ENCODE results near the gene TRRAP. TPM values are rescaled to one million over a fixed set of nuclear protein-coding genes. Genes with fewer than 3 reads are reported as not detected.

TRRAP gene
- total RNA-seq, 2 experiments from 2014 or later = 45.5 to 48.2 TPM

DNA sequence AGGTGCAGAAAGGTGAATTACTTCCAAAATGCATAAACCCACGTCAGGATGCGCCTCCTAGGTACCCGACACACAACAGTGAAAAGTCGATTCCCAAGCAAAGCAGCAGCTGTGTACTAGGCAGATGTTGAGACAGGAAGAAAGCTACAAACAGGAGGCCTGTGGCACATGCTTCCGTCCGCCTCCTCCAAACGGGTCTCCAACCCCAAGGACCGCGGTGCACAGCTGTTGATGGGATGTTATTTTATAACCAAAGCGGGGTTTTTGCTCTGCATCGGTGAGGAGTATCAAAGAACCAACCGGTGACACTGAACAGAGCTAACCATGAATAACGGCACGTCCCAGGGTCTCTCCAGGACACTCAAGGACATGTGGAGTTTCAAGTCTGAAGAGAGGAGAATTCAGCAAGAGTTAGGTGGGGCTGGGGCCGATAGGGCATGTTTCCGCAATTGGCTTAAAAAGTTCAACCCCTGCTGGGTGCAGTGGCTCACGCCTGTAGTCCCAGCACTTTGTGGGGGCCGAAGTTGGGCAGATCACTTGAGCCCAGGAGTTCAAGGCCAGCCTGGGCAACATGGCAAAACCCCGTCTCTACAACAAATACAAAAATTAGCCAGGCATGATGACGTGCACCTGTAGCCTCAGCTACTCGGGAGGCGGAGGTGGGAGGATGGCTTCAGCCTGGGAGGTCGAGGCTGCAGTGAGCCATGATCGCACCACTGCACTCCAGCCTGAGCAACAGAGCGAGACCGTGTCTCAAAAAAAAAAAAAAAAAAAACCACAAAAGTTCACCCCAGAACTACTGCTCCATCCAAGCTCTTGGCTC is 157.6 kb downstream of the TRRAP start:
- DNase-seq (no peak), ATAC-seq (no peak)
- no peak overlapping the region for H3K4me3 Mint-ChIP-seq
- H3K27ac Mint-ChIP-seq = no peak overlapping the region
- ChIA-PET POLR2A (interaction anchor here (0.6 to 0.9 kb wide), 2 partner anchors 32 to 102 kb away, joined by 3 read pairs; no protein-coding TSS in a partner anchor), CTCF (interaction anchor here (0.7 to 4.6 kb wide), 6 partner anchors 10 to 278 kb away, joined by 3 to 21 read pairs (median 4); no protein-coding TSS in a partner anchor)
- intact Hi-C loops (cut with micrococcal nuclease) = no loop called here
- no peak for TF ChIP-seq CTCF (IDR thresholded peaks at IDR 0.05)
- H3K4me1 Mint-ChIP-seq (ENCODE audit: low read depth) = no peaks in the 10 kb centered on the region
- no peaks in the 10 kb centered on the region for H3K9me3 Mint-ChIP-seq
- H3K27me3 Mint-ChIP-seq = no peaks in the 10 kb centered on the region
- peaks cover 40% of the 10 kb centered on the region for H3K36me3 Mint-ChIP-seq (ENCODE audit: low read depth)

GRCh38 chr7:99036546-99037111 is 158.3 kb downstream of the TRRAP start:
- no peaks in the 10 kb centered on the region for H3K27me3 Mint-ChIP-seq
- H3K36me3 Mint-ChIP-seq (ENCODE audit: low read depth) = peaks cover 38% of the 10 kb centered on the region
- ChIA-PET CTCF (interaction anchor here (0.7 to 4.6 kb wide), 9 partner anchors 11 to 277 kb away, joined by 3 to 21 read pairs (median 3); no protein-coding TSS in a partner anchor), POLR2A (no interaction called here)
- no peak overlapping the region for H3K27ac Mint-ChIP-seq
- no peaks in the 10 kb centered on the region for H3K4me1 Mint-ChIP-seq (ENCODE audit: low read depth)
- ATAC-seq (no peak), DNase-seq (peak; percentile 28)
- peak; percentile 13 for TF ChIP-seq CTCF (IDR thresholded peaks at IDR 0.05)
- H3K4me3 Mint-ChIP-seq = no peak overlapping the region
- intact Hi-C loops (cut with micrococcal nuclease) = no loop called here
- H3K9me3 Mint-ChIP-seq = no peaks in the 10 kb centered on the region

DNA sequence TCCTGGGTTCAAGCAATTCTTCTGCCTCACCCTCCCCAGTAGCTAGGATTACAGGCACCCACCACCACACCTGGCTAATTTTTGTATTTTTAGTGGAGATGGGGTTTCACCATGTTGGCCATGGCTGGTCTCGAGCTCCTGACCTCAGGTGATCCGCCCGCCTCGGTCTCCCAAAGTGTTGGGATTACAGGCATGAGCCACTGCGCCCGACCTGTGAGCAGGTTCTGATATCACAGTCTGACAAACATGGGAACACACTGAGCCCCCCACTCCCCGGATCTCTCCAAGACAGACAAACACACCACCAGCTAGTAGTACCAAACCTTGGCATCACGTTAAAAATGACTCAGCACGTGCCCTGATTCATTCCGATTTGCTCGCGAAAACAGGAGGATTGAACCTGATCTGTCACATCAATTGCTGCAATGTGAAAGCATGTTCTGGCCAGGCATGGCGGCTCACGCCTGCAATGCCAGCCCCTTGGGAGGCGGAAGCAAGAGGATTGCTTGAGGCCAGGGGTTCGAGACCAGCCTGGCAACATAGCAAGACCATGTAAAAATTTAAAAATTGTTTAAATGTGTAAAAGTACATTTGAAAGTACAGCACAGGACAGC is 159.1 kb downstream of the TRRAP start:
- no peaks in the 10 kb centered on the region for H3K4me1 Mint-ChIP-seq (ENCODE audit: low read depth)
- intact Hi-C loops (cut with micrococcal nuclease) = no loop called here
- H3K36me3 Mint-ChIP-seq (ENCODE audit: low read depth) = peaks cover 38% of the 10 kb centered on the region
- ChIA-PET CTCF (interaction anchor here (0.9 to 4.6 kb wide), 5 partner anchors 13 to 276 kb away, joined by 3 to 21 read pairs (median 3); no protein-coding TSS in a partner anchor), POLR2A (no interaction called here)
- H3K4me3 Mint-ChIP-seq = no peak overlapping the region
- ATAC-seq (no peak), DNase-seq (no peak)
- no peak overlapping the region for H3K27ac Mint-ChIP-seq
- H3K27me3 Mint-ChIP-seq = no peaks in the 10 kb centered on the region
- no peak for TF ChIP-seq CTCF (IDR thresholded peaks at IDR 0.05)
- no peaks in the 10 kb centered on the region for H3K9me3 Mint-ChIP-seq

DNA sequence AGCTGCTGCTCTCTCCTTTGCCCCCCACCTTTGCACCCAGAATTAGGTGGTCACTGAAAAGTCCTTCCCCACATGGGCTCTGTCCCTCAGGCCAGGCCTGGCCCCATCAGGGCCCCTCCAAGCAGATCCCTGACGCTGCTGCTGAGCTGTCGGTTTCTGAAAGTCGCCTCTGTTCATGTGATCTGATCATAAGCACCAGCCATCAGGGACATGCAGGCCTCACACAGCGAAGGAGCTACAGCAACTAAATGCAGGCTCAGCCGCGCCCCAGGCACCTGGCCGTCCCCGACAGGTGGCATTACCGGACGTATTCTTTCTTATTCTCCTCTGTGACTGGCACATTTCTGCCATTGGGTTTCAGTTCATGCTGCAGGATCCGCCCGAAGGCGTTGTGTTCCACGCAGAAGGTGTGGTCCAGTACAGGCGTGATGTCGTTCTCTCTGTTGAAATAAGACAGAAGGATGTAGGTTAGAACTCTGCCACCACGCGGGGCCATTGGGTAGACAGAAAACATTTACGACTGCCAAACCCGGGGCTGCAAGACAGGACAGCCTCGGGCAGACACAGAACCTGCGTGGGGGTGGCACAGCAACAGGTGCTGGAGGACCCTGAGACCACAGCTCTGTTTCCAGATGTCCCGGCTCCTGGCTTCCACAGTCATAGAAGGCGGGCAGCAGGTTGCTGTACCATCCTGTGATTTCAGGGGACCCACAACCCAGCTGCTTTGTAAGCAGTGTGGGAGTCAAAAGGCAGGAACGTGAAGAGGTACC is 159.9 kb downstream of the TRRAP start:
- CTCF ChIA-PET = interaction anchor here (1.0 to 4.6 kb wide), 4 partner anchors 13 to 276 kb away, joined by 3 to 21 read pairs (median 3); no protein-coding TSS in a partner anchor
- no peak for TF ChIP-seq CTCF (IDR thresholded peaks at IDR 0.05)
- H3K27ac Mint-ChIP-seq = no peak overlapping the region
- POLR2A ChIA-PET = no interaction called here
- no peaks in the 10 kb centered on the region for H3K9me3 Mint-ChIP-seq
- H3K36me3 Mint-ChIP-seq (ENCODE audit: low read depth) = peaks cover 38% of the 10 kb centered on the region
- H3K27me3 Mint-ChIP-seq = no peaks in the 10 kb centered on the region
- DNase-seq (no peak), ATAC-seq (no peak)
- no peaks in the 10 kb centered on the region for H3K4me1 Mint-ChIP-seq (ENCODE audit: low read depth)
- no peak overlapping the region for H3K4me3 Mint-ChIP-seq
- intact Hi-C loops (cut with micrococcal nuclease) = no loop called here
